ENCODE results near the gene MVK. TPM values are rescaled to one million over a fixed set of nuclear protein-coding genes. Genes with fewer than 3 reads are reported as not detected.

Gene MVK
- total and polyA plus RNA-seq, 9 donors, result 7.4 to 66.4 (median 18.6) TPM

DNA sequence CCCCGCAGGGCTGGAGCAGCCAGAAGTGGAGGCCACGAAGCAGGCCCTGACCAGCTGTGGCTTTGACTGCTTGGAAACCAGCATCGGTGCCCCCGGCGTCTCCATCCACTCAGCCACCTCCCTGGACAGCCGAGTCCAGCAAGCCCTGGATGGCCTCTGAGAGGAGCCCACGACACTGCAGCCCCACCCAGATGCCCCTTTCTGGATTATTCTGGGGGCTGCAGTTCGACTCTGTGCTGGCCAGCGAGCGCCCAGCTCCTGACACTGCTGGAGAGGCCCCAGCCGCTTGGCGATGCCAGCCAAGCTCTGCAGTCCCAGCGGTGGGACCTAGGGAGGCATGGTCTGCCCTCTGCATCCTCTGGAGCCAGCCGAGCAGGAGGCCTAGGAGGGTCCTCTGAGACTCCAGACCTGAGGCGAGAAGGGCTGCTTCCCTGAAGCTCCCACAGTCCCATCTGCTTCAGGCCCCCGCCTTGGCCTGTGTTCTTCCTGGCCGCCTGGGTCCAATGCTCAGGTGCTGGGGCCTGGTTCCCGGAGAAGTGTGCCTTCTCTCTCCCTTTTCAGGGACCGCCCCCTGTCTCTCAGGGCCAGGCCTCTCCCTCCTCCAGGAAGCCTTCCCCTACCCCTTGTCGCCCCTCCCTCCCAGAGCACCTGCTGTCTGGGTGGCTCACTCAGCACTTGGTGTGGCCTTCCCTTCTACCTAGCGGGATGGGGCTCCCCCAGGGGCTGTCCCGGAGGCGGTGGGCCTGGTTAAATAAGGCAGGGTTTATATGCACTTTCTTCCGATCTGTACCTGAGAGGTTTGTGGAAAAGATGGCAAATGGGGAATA, 23.0 kb downstream of the MVK start:
- no peak for TF ChIP-seq POLR2A (IDR thresholded peaks at IDR 0.05)
- TF ChIP-seq EP300 (IDR thresholded peaks at IDR 0.05), result no peak
- TF ChIP-seq CTCF (IDR thresholded peaks at IDR 0.05), result no peak
- H3K27ac ChIP-seq, result no peak overlapping the region
- H3K4me1 ChIP-seq (ENCODE audit: insufficient read depth), result peaks cover 2% of the 10 kb centered on the region
- H3K9me3 ChIP-seq, result no peaks in the 10 kb centered on the region
- DNase-seq, result no peak
- H3K4me3 ChIP-seq, result no peak overlapping the region
- WGBS, 3 donors, result 86 to 89% (median 86%) methylated on average over 11 to 24 of the region's 24 CpGs
- H3K27me3 ChIP-seq, result no peaks in the 10 kb centered on the region
- H3K36me3 ChIP-seq, result no peaks in the 10 kb centered on the region
- intact Hi-C loops (cut with DNase I), result loop anchor here (1.0 to 10.0 kb wide), 5 partner anchors 111 to 179 kb away; partner anchors contain the start of gene FAM222A (in 2 of the 4)

DNA sequence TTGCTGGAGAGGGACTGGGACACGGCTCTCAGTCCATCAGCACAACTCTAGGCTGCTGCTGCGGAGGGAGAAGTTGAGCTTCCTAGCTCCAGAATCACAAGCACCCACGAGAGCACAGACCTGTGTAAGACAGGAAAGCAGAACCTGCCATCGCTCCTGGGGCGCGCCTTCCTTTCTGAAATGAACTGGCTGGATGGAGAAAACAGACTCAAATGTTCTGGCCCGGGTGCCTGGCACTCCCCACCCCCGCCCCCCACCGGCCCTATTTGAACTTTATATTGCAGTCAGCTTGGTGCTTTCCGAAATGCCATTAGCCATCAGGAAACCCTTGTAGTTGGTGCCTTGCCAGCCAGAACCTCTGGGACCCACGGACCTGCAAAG, 23.8 kb downstream of the MVK start:
- no peak for TF ChIP-seq POLR2A (IDR thresholded peaks at IDR 0.05)
- no peak for TF ChIP-seq CTCF (IDR thresholded peaks at IDR 0.05)
- TF ChIP-seq EP300 (IDR thresholded peaks at IDR 0.05), result no peak
- intact Hi-C loops (cut with DNase I), result loop anchor here (5.0 to 10.0 kb wide), 4 partner anchors 110 to 175 kb away; partner anchors contain the start of gene FAM222A (in 2 of the 4)
- no peak overlapping the region for H3K27ac ChIP-seq
- no peaks in the 10 kb centered on the region for H3K36me3 ChIP-seq
- no peaks in the 10 kb centered on the region for H3K9me3 ChIP-seq
- peaks cover 2% of the 10 kb centered on the region for H3K4me1 ChIP-seq (ENCODE audit: insufficient read depth)
- no peaks in the 10 kb centered on the region for H3K27me3 ChIP-seq
- DNase-seq, result no peak
- H3K4me3 ChIP-seq, result no peak overlapping the region
- WGBS, 3 donors, result 39 to 41% (median 40%) methylated on average over 11 of the region's 11 CpGs

DNA sequence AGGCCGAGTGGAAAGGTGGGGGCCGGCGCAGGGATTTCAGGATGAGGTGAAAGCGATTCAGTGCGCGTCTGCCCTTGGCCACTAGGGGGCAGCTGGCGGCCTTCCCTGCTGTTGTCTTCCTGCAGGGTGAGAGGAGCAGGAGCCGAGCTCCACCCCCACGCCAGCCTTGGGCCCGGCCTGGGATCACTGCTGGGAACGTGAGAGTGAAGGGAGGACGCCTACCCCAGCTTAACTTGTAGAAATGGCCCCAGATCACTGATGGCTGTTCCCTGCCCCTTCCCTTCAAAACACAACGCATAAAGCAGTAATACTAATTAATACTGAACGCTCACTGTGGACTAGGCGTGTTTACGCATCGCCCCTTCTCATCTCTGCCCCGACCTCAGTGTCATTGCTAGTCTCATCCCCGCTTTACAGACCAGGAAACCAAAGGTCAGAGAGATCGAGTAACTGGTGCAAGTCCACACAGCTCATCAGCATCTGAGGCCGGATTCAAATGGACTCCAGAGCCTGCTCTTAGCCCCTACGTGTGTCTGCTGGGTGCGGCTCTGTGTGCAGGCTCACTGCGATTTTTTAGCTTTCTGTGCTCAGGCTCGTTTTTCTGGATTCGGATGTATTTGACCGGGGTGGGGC, 24.3 kb downstream of the MVK start:
- H3K4me3 ChIP-seq, result no peak overlapping the region
- 35 to 36% (median 36%) methylated on average over 27 of the region's 27 CpGs for WGBS, 3 donors
- peak; percentile 90 to 94 (median 92) for DNase-seq
- H3K27ac ChIP-seq, result no peak overlapping the region
- H3K27me3 ChIP-seq, result no peaks in the 10 kb centered on the region
- no peaks in the 10 kb centered on the region for H3K9me3 ChIP-seq
- TF ChIP-seq POLR2A (IDR thresholded peaks at IDR 0.05) (no peak), CTCF (IDR thresholded peaks at IDR 0.05) (peak; percentile 90 to 92 (median 92)), EP300 (IDR thresholded peaks at IDR 0.05) (no peak)
- no peaks in the 10 kb centered on the region for H3K36me3 ChIP-seq
- H3K4me1 ChIP-seq (ENCODE audit: insufficient read depth), result peaks cover 2% of the 10 kb centered on the region
- intact Hi-C loops (cut with DNase I), result loop anchor here (5.0 to 10.0 kb wide), 4 partner anchors 109 to 174 kb away; partner anchors contain the start of gene FAM222A (in 2 of the 4)

DNA sequence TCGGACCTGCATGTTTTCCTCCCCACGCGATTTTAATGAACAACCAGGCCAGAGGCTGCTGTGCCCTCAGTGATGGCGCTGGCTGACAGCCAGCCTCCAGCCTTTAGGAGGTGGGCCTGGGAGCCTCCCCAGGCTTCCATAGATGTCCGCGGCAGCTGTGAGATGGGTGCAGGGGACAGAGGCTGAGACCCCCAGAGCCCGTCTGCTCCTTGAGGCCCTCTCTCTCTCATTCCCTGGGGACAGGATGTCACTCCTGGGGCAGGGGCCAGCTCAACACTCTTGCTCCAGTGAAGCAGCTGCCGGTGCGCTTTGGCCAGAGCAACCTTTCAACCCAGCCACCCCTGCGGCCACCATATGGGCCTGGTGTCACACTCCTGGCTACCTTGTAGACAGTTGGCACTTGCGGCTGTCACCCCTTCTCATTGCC, 24.8 kb downstream of the MVK start:
- Histone ChIP-seq H3K27me3 (no peaks in the 10 kb centered on the region), H3K27ac (no peak overlapping the region), H3K36me3 (no peaks in the 10 kb centered on the region), H3K9me3 (no peaks in the 10 kb centered on the region), H3K4me3 (no peak overlapping the region), H3K4me1 (ENCODE audit: insufficient read depth) (peaks cover 2% of the 10 kb centered on the region)
- no peak for DNase-seq
- intact Hi-C loops (cut with DNase I), result loop anchor here (5.0 to 10.0 kb wide), 4 partner anchors 109 to 174 kb away; partner anchors contain the start of gene FAM222A (in 2 of the 4)
- TF ChIP-seq EP300 (IDR thresholded peaks at IDR 0.05) (no peak), CTCF (IDR thresholded peaks at IDR 0.05) (no peak)
- 73 to 79% (median 75%) methylated on average over 11 of the region's 11 CpGs for WGBS, 3 donors
